Endothelial cell (in vitro differentiated cells): ENCODE data around the gene ESPL1. TPM values are rescaled to one million over a fixed set of nuclear protein-coding genes. Genes with fewer than 3 reads are reported as not detected.

Experiments used
- DNase-seq: peaks from one replicate; pipeline ENCODE4 v3.0.0; 2021; ENCODE audit warnings: low spot score
- H3K27ac Mint-ChIP-seq: one replicate; pipeline ENCODE4 v1.8.0; 2021; ENCODE audit warnings: mixed read lengths, inconsistent platforms; ENCODE audit not compliant: unreplicated experiment
- H3K27me3 Mint-ChIP-seq: one replicate; pipeline ENCODE4 v1.8.0; 2021; ENCODE audit warnings: mild to moderate bottlenecking, moderate library complexity, mixed read lengths, inconsistent platforms; ENCODE audit not compliant: unreplicated experiment
- H3K36me3 Mint-ChIP-seq: one replicate; pipeline ENCODE4 v1.8.0; 2021; ENCODE audit warnings: mild to moderate bottlenecking, low read depth, mixed read lengths, inconsistent platforms; ENCODE audit not compliant: unreplicated experiment
- H3K4me1 Mint-ChIP-seq: one replicate; pipeline ENCODE4 v1.8.0; 2021; ENCODE audit warnings: mild to moderate bottlenecking, mixed read lengths, inconsistent platforms; ENCODE audit not compliant: unreplicated experiment
- H3K4me3 Mint-ChIP-seq: one replicate; pipeline ENCODE4 v1.8.0; 2021; ENCODE audit warnings: mild to moderate bottlenecking, mixed read lengths, inconsistent platforms; ENCODE audit not compliant: unreplicated experiment
- H3K9me3 Mint-ChIP-seq: one replicate; pipeline ENCODE4 v1.8.0; 2021; ENCODE audit warnings: mixed read lengths, inconsistent platforms; ENCODE audit not compliant: unreplicated experiment
- total RNA-seq: library from RNA; stranded (reverse); fragmentation: NEBNext Ultra II Directional; extraction: Animal tissue kit (Norgen Biotek cat#: 25700); gene quantifications from one replicate; pipeline ENCODE4 v1.2.1, GENCODE V29; 2021; ENCODE audit not compliant: unreplicated experiment
- TF ChIP-seq, protein P1 (sequence below): fragments of 200-600 bp; sonication (generic); IDR thresholded peaks from one replicate; pipeline ENCODE4 v1.5.0; 2021; ENCODE audit warnings: antibody characterized with exemption; ENCODE audit not compliant: unreplicated experiment

Gene ESPL1
- total RNA-seq, 1 donor from 2014 or later, result 11.8 TPM

DNA sequence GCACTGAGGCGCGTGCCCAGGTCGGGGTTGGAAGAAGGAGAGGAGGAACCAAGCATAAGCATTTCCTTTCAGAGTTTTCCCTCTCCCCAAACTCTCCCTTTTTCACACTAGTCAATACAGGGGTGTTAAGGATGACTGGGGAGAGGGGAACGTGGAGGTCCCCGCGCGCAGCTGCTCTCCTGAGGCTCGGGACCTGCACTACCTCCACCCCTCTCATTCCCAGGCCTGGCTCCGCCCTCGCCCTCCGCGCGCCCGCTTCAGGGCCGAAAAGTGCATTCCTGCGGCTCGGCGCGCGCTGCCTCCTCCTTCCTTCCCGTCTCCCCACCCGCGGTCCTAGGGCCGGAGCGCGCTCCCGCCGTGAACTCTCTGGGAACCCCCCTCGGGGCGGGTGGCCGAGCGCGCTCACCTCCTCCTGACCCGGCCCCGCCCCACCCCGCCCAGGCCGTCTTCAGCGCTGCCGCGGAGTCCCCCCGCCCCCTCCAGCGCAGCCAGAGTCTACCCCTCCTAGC, 47.4 kb upstream of the ESPL1 start:
- H3K36me3 Mint-ChIP-seq, result peaks cover 4% of the 10 kb centered on the region
- H3K4me1 Mint-ChIP-seq, result peaks cover 75% of the 10 kb centered on the region
- no peaks in the 10 kb centered on the region for H3K9me3 Mint-ChIP-seq
- peaks cover 12% of the 10 kb centered on the region for H3K27me3 Mint-ChIP-seq
- H3K27ac Mint-ChIP-seq, result peak overlapping the region; percentile 52
- TF ChIP-seq, protein P1, sequence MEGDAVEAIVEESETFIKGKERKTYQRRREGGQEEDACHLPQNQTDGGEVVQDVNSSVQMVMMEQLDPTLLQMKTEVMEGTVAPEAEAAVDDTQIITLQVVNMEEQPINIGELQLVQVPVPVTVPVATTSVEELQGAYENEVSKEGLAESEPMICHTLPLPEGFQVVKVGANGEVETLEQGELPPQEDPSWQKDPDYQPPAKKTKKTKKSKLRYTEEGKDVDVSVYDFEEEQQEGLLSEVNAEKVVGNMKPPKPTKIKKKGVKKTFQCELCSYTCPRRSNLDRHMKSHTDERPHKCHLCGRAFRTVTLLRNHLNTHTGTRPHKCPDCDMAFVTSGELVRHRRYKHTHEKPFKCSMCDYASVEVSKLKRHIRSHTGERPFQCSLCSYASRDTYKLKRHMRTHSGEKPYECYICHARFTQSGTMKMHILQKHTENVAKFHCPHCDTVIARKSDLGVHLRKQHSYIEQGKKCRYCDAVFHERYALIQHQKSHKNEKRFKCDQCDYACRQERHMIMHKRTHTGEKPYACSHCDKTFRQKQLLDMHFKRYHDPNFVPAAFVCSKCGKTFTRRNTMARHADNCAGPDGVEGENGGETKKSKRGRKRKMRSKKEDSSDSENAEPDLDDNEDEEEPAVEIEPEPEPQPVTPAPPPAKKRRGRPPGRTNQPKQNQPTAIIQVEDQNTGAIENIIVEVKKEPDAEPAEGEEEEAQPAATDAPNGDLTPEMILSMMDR, result no peak
- peak overlapping the region; percentile 91 for H3K4me3 Mint-ChIP-seq
- DNase-seq, result peak; percentile 86

DNA sequence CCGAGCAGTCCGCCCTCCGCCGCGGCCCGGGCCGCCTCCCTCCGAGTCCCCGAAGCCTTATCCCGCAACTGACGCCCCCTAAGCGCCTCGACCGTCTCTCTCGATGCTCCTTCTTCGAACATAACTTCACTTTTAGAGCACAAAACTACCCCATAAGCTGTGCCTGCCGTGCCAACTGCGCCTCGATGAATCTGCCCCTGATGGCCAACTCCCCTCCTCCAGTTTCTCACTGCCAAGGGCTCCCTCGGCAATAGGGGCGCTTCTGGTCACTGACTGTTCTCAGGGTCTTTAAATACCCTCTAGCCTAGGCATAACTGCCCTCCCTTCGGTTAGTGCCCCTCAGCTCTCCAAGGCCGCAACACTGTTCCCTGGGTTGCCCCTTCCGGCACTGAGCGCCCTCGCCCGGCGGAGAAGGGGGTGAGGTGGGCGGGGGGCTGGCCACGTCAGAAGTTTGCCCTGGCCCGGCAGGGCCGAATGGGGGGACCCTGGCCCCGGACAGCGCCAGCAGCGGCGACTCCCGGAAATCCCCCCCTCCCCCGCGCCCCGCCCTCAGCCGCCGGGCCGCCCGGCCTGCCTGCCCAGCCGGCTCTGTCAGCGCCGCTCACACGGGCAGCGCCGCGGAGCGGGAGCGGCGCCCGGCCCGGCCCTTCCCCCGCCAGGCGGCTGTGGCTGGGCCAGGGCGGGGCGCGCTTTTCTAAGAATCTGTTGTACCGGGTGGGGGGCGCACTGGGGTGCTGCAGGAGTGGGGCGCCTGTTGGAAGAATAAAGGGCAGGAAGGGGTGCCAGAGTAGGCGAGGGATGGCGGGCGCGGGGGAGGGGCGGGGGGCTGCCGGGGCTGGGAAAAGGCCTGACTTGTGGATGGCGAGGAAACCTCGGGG, 46.7 kb upstream of the ESPL1 start:
- TF ChIP-seq, protein P1, result no peak
- Mint-ChIP-seq H3K9me3 (no peaks in the 10 kb centered on the region), H3K27ac (peak overlapping the region; percentile 27), H3K27me3 (peaks cover 10% of the 10 kb centered on the region), H3K36me3 (peaks cover 4% of the 10 kb centered on the region), H3K4me1 (peaks cover 68% of the 10 kb centered on the region), H3K4me3 (peak overlapping the region; percentile 91)
- peak; percentile 69 for DNase-seq

GRCh38 chr12:53222170-53222721, 45.9 kb upstream of the ESPL1 start:
- H3K4me1 Mint-ChIP-seq, result peaks cover 60% of the 10 kb centered on the region
- H3K27me3 Mint-ChIP-seq, result peaks cover 14% of the 10 kb centered on the region
- TF ChIP-seq, protein P1, result no peak
- peak overlapping the region; percentile 68 for H3K4me3 Mint-ChIP-seq
- no peak for DNase-seq
- H3K9me3 Mint-ChIP-seq, result no peaks in the 10 kb centered on the region
- H3K27ac Mint-ChIP-seq, result no peak overlapping the region
- peaks cover 4% of the 10 kb centered on the region for H3K36me3 Mint-ChIP-seq

DNA sequence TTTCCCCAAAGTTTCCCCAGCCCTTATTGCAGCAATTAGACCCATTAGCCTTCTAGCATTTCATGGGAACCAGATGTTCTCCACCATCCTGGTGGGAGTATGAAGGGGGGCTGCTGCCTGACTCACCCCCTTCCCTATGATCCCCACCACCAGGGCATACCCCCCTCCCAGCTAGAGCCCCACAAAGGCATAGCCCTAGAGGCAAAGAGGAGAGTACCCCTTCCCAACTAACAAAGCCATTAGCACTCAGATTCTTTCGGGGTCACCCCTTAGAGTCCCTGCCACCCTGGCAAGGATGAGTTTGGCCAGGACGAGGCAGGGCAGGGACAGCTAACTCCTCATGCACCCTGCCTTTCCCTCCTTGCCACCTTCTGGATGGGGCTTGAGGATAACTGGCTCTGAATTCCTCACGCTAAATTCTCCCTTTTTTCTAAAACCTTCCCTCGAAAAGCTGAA, 45.3 kb upstream of the ESPL1 start:
- H3K4me1 Mint-ChIP-seq, result peaks cover 54% of the 10 kb centered on the region
- H3K27ac Mint-ChIP-seq, result no peak overlapping the region
- TF ChIP-seq, protein P1, result no peak
- H3K36me3 Mint-ChIP-seq, result peaks cover 4% of the 10 kb centered on the region
- H3K9me3 Mint-ChIP-seq, result no peaks in the 10 kb centered on the region
- H3K4me3 Mint-ChIP-seq, result peak overlapping the region; percentile 69
- peaks cover 15% of the 10 kb centered on the region for H3K27me3 Mint-ChIP-seq
- no peak for DNase-seq
